ENCODE data around the gene ZBTB7B.

The ZBTB7B gene

GRCh38 chr1:155001425-155001674 is 1.3 kb upstream of the ZBTB7B start:
- TF ChIP-seq CTCF (conservative IDR thresholded peaks at IDR 0.05; ENCODE audit: low read depth, low read length) = no peak
- H3K4me3 ChIP-seq (ENCODE audit: low read length) = peak overlapping the region; percentile 90
- DNase-seq (ENCODE audit: low read depth) = no peak

DNA sequence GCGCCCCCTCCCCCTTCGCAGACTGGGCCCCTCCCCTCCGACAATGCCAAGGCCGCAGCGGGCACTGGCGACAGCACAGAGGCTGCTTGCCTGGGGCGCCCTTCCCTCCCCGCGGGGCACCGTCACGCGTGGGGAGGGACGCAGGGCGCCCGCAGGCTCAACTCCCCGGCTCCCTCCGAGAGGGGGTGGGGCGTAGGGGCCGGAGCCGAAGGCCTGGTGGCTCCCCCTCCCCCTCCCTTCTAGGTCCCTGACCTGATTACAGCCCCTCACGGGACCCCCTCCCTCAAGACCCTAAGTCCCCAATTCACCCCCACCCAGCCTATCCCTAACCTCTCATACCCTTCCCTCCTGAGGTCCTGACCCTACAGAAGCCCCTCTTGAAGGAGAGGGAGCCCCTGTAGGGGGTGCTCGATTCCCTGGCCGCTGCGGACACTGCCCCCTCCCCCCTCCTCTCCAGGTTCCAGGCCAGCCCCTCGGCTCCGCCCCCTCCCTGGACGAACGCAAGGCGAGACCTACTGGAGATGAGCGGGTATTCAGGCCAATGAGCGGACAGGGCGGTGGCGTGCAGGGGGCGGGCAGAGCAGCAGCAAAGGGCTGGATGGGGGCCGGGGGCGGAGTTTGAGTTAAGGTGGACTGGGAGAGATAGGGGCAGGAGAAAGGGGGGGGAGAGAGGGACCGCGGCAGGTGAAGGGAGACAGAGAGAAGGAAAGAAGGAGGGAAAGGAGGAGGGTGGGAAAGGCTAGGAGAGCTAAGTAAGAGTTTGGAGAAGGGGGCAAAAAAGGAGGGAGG is 733 bp upstream of the ZBTB7B start:
- H3K4me3 ChIP-seq (ENCODE audit: low read length) = peak overlapping the region; percentile 90
- peak; percentile 97 for DNase-seq (ENCODE audit: low read depth)
- peak; percentile 62 for TF ChIP-seq CTCF (conservative IDR thresholded peaks at IDR 0.05; ENCODE audit: low read depth, low read length)

- DNase-seq (ENCODE audit: low read depth) = no peak
- TF ChIP-seq CTCF (conservative IDR thresholded peaks at IDR 0.05; ENCODE audit: low read depth, low read length) = no peak
- H3K4me3 ChIP-seq (ENCODE audit: low read length) = peak overlapping the region; percentile 90
Measured at GRCh38 chr1:155003227-155003765, 694 bp downstream of the ZBTB7B start.

- H3K4me3 ChIP-seq (ENCODE audit: low read length) = peak overlapping the region; percentile 90
- no peak for TF ChIP-seq CTCF (conservative IDR thresholded peaks at IDR 0.05; ENCODE audit: low read depth, low read length)
- no peak for DNase-seq (ENCODE audit: low read depth)
Measured at GRCh38 chr1:155003766-155004351, 1.3 kb downstream of the ZBTB7B start.

- no peak for TF ChIP-seq CTCF (conservative IDR thresholded peaks at IDR 0.05; ENCODE audit: low read depth, low read length)
- H3K4me3 ChIP-seq (ENCODE audit: low read length) = peak overlapping the region; percentile 90
- DNase-seq (ENCODE audit: low read depth) = no peak
Measured at GRCh38 chr1:155004352-155005075, 1.9 kb downstream of the ZBTB7B start.

DNA sequence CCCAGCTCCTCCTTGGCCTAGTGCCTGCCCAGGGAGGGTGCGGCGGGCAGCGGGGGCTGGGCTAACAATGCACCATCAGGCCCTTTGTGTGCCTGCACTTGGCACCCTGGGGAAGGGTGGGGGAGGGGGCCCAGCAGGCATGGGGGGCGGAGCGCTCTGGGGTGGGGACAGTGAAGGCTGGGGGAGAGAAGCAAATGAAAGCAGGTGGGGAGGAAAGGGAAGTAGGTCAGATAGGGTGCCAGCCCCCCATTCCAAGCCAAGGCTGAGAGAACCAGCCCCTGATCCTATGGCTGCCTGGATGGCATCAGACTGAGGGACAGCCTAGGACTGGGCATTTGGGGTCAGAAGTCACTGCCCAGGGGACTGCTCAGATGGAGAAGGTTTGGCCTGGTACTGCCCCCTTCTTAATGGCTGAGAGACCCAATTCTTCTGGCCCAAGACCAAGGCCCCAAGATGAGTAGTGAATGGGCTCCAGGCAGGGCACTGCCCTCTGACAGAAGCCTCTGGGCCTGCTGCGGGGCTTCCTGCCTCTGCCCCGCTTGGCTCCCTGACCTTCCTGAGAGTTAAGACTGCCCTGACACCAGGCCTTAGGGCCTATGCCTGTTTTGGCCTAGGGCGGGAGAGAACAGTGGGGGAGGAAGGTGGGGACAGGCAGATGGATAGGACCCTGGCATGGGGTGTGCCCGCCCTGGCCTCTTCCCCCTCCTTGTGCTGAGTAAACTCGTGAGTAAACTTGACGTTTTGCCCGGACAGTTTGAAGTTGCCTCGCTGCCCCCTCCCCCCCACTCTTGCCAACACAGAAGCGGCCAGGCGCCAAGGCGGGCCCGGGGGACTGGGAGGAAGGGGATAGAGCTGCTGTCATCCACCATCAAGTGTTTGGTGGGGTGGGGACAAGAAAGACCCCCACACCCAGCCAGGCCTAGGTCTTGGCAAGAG is 2.7 kb downstream of the ZBTB7B start:
- DNase-seq (ENCODE audit: low read depth) = no peak
- peak overlapping the region; percentile 90 for H3K4me3 ChIP-seq (ENCODE audit: low read length)
- no peak for TF ChIP-seq CTCF (conservative IDR thresholded peaks at IDR 0.05; ENCODE audit: low read depth, low read length)
